EH (cell line): ENCODE data around the gene OR6X1.

Experiments
- DNase-seq: peaks from one replicate; pipeline ENCODE4 v3.0.0-alpha.2; 2015; ENCODE audit warnings: low read depth

Gene OR6X1, protein sequence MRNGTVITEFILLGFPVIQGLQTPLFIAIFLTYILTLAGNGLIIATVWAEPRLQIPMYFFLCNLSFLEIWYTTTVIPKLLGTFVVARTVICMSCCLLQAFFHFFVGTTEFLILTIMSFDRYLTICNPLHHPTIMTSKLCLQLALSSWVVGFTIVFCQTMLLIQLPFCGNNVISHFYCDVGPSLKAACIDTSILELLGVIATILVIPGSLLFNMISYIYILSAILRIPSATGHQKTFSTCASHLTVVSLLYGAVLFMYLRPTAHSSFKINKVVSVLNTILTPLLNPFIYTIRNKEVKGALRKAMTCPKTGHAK

DNA sequence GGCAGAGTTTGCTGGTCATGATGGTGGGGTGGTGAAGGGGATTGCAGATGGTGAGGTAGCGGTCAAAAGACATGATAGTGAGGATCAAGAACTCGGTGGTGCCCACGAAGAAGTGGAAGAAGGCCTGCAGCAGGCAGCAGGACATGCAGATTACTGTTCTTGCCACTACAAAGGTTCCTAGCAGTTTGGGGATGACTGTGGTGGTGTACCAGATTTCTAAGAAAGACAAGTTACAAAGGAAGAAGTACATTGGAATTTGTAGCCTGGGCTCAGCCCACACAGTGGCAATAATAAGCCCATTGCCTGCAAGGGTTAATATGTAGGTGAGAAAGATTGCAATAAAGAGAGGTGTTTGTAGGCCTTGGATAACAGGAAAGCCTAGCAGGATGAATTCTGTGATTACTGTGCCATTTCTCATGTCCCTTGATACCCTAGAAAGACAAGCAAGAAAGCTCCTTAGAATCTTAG lies at the start of gene OR6X1:
Gene OR6X1, minus strand, starts transcription at position 418 of the 468 bp plus-strand sequence. Its CDS starts 0 bp downstream, at position 418.
- no peak for DNase-seq

DNA sequence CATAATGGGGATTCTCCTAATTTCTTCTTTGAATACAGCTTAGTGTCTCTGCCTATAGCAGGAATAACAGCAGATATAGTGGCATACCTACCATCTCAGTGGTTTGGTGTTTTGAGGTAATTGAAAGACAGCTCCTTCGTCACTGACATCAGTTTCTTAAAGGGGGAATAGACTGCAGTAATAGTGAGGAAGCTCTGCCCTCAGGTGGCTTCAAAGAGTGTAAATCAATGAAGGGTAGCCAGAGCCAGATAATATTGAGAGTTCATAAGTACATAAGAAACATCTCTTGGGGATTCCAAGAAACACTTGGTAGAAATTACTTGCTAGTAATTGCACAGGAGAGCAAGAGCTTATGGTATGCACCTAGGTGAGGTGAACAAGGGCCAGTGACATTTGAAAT lies 47.4 kb upstream of the OR6X1 start:
- no peak for DNase-seq

DNA sequence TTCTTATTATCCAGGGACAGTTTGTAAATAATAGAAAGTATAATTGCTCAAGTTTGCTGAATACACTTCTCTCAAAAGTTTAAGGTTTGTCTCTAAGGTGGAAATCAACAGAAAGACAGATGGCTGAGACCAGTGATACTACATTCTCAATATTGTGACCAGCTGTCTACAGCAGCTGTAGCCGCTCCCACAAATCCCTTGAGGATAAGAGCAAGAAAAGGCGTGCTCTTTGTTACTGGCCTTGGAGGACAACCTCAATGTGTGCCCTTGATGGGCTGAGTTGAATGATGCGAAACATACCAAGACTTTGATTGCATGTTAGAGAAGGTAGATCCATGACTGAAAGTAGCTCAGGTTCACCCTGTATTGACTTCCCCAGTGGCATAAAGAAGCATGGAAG lies 45.7 kb upstream of the OR6X1 start:
- no peak for DNase-seq

DNA sequence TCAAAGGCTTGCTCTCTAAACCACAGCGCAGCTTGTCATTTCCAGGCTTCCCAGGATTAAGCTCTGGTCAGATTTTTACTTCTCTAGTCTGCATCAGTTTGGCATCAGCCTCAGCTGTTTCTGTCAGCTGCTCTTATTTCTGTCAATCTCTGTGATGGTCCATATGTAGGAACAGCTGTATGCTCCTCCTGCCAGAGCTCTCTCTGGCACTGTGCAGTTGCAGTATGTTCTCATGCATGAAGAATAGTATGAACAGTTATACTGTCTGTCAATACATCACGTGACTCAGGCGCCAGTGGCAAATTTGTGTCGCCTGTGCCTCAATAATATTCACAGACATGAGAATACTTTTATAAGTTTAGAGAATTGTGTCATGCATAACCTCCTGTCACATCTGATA lies 45.1 kb upstream of the OR6X1 start:
- no peak for DNase-seq

DNA sequence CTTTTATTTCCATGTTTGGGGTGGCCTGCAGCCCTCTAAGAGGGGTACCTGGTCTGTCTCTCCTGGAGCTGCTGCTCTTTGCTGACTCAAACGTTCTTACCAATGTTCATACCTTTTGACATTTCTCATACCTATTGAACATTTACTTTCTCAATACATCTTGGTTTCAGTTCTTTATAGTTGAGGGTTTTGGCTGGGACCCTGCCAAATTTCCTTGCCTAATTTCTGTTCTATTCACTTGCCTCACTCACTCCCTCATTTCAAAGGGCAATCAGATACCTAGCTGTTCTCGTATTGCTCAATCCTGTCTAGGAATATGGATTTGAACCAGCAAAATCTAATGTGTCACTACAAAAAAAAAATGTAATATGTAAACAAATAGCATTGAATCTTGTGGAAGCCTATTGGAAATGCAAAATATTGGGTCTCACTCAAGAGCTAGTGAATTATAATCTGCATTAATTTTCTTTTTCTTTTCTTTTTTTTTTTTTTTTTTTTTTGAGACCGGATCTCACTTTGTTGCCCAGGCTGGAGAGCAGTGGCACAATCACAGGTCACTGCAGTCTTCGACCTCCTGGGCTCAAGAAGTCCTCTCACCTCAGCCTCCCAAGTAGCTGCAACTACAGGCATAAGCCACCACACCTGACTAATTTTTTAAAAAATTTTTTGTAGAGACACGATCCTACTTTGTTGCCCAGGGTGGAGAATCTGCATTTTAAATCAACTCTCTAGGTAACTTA lies 44.4 kb upstream of the OR6X1 start:
- no peak for DNase-seq

DNA sequence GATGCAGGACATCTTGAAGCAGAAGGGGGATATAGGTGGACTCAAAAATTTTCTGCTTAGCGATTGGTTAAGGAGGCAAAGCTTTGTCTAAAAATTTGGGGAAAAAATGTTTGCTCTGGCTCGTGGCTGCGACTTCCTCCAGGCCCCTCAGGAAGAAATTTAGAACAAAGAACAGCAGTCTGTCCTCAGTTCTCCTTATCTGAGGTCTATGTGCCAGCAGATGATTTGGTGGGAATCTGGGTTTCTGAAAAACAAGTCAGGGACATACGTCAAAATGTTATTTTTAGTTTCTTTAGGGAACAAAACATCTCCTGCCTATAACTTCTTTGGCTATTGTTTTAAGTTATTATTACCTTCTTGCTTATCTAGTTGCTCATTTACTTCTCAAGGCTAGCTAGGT lies 43.8 kb upstream of the OR6X1 start:
- no peak for DNase-seq

DNA sequence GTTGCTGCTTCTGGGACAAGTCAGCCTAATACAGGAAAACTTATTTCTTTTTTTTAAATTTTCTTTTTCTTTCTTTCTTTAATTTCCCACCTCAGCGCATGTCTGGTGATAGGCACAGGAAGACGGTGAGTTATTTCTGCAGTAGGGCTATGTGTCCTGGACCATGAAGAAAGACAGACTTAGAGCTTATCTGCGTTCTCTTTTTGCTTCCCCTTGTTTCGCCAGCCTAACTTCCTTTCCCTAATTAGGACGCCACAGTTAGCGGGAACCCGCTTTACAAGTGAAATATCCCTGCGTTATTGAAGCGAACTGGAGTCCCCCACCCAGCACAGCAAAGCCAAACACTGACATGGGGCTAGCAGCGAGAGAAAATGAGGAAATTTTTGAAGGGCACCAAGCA lies 43.2 kb upstream of the OR6X1 start:
- no peak for DNase-seq

DNA sequence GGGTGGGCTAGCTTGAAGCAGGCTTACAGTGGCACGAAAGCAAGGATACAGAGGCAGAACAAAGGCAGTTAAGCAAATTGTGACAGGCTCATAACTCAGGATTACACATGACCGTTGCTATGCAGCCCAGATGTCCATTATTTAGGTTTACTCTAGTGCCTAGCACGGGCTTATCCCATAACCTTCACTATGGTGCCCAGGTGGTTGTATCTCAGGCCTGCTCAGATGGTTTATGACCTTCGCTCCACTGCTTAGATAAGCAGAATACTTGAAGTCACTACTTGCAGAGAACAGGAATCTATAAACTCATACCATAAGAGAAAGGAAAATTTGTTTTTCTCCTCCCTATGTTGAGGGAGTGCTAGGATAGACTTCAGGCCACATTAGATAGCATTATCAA lies 42.8 kb upstream of the OR6X1 start:
- DNase-seq = no peak

DNA sequence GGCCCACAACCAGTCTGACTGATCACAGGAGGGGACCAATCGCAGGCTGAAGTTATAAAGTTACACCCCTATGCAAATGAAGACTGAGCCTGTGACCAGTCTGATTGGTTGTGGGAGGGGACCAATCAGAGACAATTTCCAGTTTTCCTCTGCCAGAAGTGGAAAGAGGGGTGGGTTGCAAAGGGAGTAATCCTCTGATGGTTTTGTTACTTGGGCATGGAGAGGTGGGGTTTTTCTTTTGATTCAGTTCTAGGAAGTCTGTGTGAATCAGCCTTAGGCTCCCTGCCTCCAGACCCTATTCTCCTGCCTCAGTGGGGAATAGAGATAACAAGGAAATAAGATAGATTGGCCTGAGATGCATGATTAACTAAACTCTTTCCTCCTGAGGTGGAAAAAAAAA lies 41.9 kb upstream of the OR6X1 start:
- no peak for DNase-seq

DNA sequence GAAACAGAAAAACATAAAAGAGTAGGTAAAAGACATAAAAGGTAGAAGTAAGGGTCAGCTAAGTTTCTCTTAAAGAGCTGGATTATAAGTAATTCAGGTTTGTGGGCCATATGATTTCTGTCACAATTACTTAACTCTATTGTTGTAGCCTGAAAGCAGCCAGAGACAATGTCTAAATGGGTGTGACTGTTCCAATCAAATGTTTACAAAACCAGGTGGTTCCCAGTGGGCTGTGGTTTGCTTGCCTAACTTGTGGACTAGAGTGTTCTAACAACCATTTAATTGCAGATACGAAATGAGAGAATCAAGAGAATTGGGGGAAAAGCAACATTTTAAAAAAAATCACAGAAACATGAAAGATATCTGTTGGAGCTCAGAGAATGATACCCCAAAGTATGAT lies 29.2 kb upstream of the OR6X1 start:
- DNase-seq = no peak

DNA sequence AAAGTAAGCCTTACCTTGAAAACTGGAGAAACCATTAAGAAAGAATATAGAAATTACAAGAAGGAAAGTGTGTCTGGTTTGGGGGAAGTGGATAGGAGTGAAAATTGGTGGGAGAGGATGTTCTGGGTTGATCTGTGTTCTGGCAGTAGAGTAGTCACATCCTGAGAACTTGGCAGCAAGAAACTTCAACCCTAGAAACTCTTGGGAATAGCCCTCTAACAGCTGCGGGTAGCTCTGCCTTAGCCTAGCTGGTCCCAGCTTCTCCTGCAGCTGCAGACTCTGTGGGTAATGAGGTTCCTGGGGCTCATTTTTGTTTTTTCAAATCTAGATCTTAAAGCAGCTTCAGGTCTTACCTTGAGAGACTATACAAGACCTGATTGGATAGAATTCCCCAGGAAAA lies 24.2 kb upstream of the OR6X1 start:
- DNase-seq = no peak

DNA sequence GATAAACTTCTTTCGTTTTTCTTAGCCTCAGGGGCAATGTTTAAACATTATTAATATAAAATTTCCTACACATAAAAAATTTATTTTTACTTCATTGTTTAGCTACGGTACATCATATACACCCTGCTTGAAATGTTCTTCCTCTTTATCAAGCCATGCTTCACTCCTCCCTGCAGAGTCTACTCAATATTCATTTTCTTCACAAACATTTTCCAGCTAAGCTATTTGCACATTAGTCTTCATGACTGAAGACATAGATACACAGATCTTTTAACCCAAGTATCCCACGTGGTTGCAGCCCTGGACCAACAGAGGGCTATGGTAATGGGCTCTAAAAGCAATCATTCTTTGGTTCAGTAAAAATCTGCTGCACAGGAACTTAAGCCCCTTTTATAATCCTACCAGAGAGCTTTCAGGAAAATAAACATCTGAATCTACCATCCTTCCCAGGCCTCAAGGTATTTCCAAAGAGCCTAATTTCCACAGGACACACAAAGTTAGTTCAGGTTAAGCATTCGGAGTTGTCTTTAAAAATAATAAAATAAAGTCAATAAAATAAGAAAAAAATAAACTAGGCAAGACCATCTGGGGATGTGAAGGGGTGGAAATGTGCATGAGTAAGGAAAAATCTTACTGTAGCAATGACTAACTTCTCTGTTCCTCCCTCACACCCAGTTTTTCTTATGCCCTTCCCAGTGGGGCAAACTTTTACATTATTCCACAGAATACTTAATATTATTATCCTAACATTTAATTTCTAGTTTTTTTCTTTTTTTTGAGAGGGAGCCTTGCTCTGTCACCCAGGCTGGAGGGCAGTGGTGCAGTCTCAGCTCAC lies 21.6 kb upstream of the OR6X1 start:
- DNase-seq = no peak

DNA sequence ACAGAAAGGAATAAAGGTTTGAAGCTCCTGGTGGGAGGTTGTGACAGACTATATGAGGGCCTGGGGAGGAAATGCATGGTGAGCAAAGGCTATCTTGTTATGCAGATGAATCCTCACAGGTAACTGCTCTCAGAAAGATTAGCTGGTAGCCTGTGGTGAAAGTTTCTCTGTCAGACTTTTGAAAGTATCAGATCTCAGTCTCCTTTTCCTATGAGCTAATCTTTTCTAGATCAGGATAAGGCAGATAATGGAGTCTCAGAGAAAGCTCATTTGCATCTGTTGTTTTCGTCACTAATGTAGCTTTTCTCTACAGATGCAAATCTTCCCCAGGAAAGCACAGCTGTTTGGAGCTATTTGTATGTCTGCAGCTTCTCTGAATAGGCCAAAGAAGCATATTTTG lies 21.0 kb upstream of the OR6X1 start:
- no peak for DNase-seq

DNA sequence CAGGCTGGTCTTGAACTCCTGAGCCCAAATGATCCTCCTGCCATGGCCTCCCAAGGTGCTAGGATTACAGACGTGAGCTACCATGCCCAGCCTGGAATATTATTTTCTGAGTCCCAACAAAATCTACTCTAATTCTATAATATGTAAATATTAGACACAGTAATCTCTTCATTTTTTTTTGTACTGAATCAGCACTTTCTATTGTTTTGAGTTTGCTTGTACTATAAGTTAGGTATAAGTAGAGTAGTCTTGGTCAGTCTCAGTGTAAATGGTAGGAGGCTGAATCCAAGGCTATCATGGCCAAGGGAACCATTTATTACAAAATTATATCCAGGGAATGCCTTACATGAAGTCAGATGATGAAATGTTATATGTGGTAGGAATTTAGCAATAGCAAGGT lies 19.6 kb upstream of the OR6X1 start:
- no peak for DNase-seq

DNA sequence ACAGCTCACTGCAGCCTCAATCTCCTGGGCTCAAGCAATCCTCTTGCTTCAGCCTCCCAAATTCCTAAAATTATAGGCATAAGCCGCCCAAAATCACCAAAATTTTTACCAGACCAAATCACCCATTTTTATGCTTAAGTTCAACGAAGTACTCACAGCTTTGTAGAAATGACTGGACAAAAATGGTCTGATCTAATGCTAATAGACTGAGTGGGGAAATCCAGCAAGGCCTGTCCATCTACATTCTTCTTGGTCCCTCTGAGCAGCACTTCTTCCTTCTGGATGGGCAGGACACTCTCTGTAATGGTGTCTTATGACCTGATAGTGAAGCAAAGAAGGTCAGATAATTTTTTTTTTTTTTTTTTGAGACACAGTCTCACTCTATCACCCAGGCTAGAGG lies 18.7 kb upstream of the OR6X1 start:
- DNase-seq = no peak

DNA sequence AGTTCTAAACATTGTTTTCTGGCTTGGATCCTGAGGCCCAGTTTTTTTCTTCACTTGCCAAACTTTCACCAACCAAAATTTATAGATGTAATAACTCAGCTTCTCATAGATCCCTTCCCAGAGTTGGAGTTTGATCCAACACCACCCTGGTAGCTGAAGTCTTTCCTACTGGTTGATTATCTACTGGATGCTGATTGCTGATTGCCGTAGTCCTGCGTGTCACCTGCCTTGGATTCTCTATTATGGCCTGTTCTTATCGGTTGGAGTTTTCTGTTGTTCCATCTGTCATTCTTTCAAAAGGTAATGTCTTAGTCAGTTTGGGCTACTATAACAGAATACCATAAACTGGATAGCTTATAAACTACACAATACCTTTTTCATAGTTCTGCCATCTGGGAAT lies 17.3 kb upstream of the OR6X1 start:
- DNase-seq = no peak

DNA sequence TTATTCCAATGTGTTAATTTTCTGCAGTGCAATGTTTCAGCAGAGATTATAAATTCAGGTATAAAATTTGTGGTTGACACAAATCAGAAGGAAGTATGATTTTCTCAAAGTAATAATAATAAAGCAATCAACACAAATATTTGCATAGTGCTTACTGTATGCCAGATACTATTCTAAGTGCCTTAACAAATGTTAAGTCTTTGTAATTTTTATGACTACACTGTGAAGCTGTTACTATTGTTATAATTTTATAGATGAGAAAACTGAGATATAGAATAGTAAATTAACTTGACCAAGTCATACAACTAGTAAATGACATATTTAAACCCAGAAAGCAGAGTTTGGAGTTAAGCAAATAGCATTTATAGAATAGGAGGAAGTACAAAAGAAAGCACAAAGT lies 16.4 kb upstream of the OR6X1 start:
- no peak for DNase-seq

DNA sequence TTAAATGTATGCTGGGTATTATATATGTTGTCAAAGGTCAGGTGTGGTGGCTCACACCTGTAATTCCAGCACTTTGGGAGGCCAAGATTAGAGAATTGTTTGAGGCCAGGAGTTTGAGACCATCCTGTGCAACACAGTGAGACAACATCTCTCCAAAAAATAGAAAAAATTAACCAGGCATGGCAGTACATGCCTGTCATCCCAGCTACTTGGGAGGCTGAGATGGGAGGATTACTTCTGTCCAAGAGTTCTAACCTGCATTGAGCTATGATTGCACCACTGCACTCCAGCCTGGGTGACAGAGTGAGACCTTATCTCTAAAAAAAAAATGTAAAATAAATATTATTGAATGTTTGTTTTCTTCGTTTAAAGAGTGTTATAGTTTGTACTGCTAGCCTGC lies 11.3 kb upstream of the OR6X1 start:
- no peak for DNase-seq

DNA sequence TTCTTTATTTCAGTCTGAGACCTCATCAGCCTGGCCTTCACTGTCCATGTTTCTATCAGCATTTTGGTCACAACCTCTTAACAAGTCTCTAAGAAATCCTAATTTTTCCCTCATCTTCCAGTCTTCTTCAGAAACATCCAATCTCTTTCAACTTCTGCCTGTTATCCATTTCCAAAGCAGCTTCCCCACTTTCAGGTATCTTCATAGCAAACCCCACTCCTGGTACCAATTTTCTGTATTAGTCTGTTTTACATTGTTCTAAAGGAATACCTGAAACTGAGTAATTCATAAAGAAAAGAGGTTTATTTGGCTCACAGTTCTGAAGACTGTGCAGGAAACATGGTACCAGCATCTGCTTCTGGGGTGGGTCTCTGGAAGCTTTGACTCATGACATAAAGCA lies 8.1 kb upstream of the OR6X1 start:
- no peak for DNase-seq

DNA sequence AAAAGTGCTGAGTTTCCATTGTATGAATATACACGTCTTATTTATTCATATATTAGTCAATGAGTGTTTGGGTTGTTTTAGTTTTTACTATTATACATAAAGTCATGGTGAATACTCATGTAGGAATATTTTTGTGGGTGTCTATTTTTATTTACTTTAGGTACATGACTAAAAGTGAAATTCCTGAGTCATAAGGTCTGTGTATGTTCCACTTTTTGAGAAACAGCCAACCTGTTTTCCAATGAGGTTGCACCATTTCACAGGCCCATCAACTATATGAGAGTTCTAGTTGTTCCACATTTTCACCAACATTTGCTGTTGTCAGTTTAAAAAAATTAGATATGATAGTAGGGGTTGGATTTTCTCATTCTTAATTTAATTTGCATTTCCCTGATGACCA lies 6.6 kb upstream of the OR6X1 start:
- DNase-seq = no peak

DNA sequence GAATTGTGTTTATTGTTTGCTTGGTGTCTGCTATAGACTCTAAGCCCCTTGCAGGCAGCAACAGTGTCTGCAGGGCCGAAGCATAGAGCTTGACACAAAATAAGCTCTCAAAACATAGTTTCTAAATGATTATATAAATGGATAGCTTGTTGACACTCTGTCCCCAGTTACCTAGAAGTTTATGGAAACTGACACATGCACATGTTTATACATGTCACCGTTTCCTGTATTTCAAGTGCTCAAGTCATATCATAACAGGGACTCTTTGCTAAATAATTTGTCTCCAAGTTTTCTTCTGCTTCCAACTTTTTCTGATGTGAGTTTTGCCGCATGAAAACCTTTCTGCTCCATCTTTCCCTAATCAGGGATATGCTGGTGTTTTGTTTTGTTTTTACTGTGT lies 3.7 kb upstream of the OR6X1 start:
- DNase-seq = no peak

DNA sequence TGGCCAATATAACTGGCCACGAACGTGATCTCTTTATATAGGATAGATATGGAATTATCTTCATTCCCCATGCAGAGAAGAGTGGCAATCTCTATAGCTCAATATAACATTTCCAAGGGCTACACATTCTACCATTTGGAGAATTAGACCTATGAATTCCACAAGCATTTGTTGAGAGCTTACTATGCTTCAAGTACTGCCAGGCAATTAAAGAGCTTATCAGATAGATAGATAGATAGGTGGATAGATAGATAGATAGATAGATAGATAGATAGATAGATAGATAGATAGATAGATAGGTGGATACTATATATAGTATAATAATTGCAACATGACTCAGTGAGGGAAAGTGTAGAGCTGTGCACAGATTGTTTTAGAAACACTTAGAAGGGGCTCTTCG lies 1.5 kb upstream of the OR6X1 start:
- DNase-seq = no peak

DNA sequence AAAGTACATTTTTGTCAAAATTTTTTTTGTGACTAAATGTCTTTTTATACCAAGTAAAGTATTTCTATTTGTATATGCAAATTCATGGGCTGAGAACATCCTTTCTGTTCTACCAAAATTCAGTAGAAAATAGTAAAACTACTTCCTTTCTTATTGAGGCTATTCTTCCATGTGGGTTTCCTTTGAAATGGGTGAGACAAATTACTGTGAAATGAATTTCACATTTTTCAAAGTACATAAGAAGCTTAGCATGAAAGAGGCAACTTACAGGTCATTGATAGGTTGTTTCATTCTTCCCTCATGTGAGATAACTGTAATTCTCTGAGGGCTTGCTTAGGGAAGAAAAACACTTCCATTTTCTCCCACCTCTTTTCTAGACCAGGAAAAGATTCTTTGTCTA lies 1.0 kb upstream of the OR6X1 start:
- DNase-seq = no peak
